HCT116 (cell line): ENCODE results near the gene MAMSTR. TPM values are rescaled to one million over a fixed set of nuclear protein-coding genes. Genes with fewer than 3 reads are reported as not detected.
"Not testable (repeated sequence)": the region's sequence is repeated elsewhere in the genome, so short reads cannot be mapped to it uniquely, and the experiment has no call there.

Experiments used
- ATAC-seq: fragments of 200-7000 bp; cut with Tn5 transposase; 2 replicates; pipeline ENCODE4 v1.9.1; 2020; ENCODE audit warnings: mild to moderate bottlenecking, moderate library complexity
- BruUV-seq: library from RNA; stranded (reverse); fragments of 400-500 nt; replicated peaks from 2 replicates; lab custom pipeline; 2021; lab: Mats Ljungman, UMichigan
- CTCF ChIA-PET: fragments of 300-600 bp; sonication (Branson Sonifier 250); formaldehyde crosslinking; loops from one replicate; lab custom pipeline; 2021; ENCODE audit warnings: antibody characterized with exemption; lab: Charles Lee
- POLR2A ChIA-PET: fragments of 300-600, 350-600 bp; sonication (Branson Sonifier 250); formaldehyde crosslinking; loops from one replicate; lab custom pipeline; 2021; ENCODE audit warnings: antibody characterized with exemption; lab: Charles Lee
- RAD21 ChIA-PET, 2 experiments: fragments of 300-600 bp; sonication (Branson Sonifier 250); formaldehyde crosslinking; loops; one replicate each; lab custom pipeline; 2023; ENCODE audit warnings: low total read pairs in 2 of 2; ENCODE audit not compliant: uncharacterized antibody in 2 of 2, unreplicated experiment in 2 of 2, low non-redundant PET in 1 of 2; lab: Charles Lee
- DNase-seq: peaks from one replicate; pipeline ENCODE4 v3.0.0-alpha.2; 2010; ENCODE audit warnings: low read depth, low spot score
- H2AFZ ChIP-seq: fragments of 200-600 bp; shearing (Covaris generic), sonication (generic); 2 replicates; pipeline ENCODE4 v1.6.1; 2017; ENCODE audit warnings: low read depth, mixed run types, mixed read lengths, antibody characterized with exemption, low read length; ENCODE audit not compliant: poor library complexity, severe bottlenecking
- H3K27ac ChIP-seq: 2 replicates; pipeline ENCODE4 v1.5.1; 2012; ENCODE audit warnings: low read depth, low read length
- H3K27me3 ChIP-seq: fragments of 200-600 bp; sonication (generic); 2 replicates; pipeline ENCODE4 v1.6.1; 2016; ENCODE audit warnings: mixed run types, low read length, mixed read lengths; ENCODE audit not compliant: insufficient read depth
- H3K36me3 ChIP-seq, 2 experiments: fragments of 200-500 bp in 1 of 2; fragments of 200-600 bp in 1 of 2; sonication (Bioruptor generic) in 1 of 2; sonication (generic) in 1 of 2; 2 replicates each; pipeline versions ENCODE4 v1.5.1 to v1.6.1; 2014 to 2016; ENCODE audit warnings: low read length in 2 of 2, inconsistent platforms in 1 of 2, mixed read lengths in 1 of 2, mixed run types in 1 of 2; ENCODE audit not compliant: insufficient read depth in 2 of 2, control insufficient read depth in 1 of 2
- H3K4me1 ChIP-seq, 2 experiments: fragments of 200-600 bp in 1 of 2; sonication (generic) in 1 of 2; 2 replicates each; pipeline versions ENCODE4 v1.5.1 to v1.6.1; 2012 to 2017; ENCODE audit warnings: low read length in 2 of 2, inconsistent platforms in 1 of 2, mild to moderate bottlenecking in 1 of 2, mixed read lengths in 1 of 2, mixed run types in 1 of 2, moderate library complexity in 1 of 2; ENCODE audit not compliant: insufficient read depth in 2 of 2, control insufficient read depth in 1 of 2
- H3K4me2 ChIP-seq: fragments of 200-600 bp; sonication (generic); 2 replicates; pipeline ENCODE4 v1.6.1; 2017; ENCODE audit warnings: mixed run types, low read length, mixed read lengths
- H3K4me3 ChIP-seq, 2 experiments: fragments of 200-600 bp in 1 of 2; sonication (generic) in 1 of 2; replicated peaks in 1 of 2; 2 replicates each; pipeline ENCODE4 v1.5.1; 2011 to 2016; ENCODE audit warnings: low read length in 2 of 2, control low read depth in 1 of 2, low read depth in 1 of 2, mild to moderate bottlenecking in 1 of 2, mixed read lengths in 1 of 2, mixed run types in 1 of 2
- H3K79me2 ChIP-seq: fragments of 200-600 bp; sonication (generic); 2 replicates; pipeline ENCODE4 v1.6.1; 2017; ENCODE audit warnings: mild to moderate bottlenecking, mixed run types, low read length, moderate library complexity, mixed read lengths; ENCODE audit not compliant: insufficient read depth
- H3K9ac ChIP-seq: fragments of 200-600 bp; sonication (generic); 2 replicates; pipeline ENCODE4 v1.6.1; 2016; ENCODE audit warnings: low read length, mixed read lengths
- H3K9me2 ChIP-seq: fragments of 200-600 bp; sonication (generic), shearing (Covaris generic); 2 replicates; pipeline ENCODE4 v1.6.1; 2017; ENCODE audit warnings: mixed run types, mild to moderate bottlenecking, moderate library complexity; ENCODE audit not compliant: insufficient read depth
- H3K9me3 ChIP-seq, 2 experiments: fragments of 200-500 bp in 1 of 2; fragments of 200-600 bp in 1 of 2; sonication (Bioruptor generic) in 1 of 2; sonication (generic) in 1 of 2; 2 replicates each; pipeline ENCODE4 v1.6.1; 2014 to 2017; ENCODE audit warnings: low read length in 2 of 2, mixed read lengths in 2 of 2, inconsistent platforms in 1 of 2, low read depth in 1 of 2, mild to moderate bottlenecking in 1 of 2, mixed run types in 1 of 2, moderate library complexity in 1 of 2; ENCODE audit not compliant: control insufficient read depth in 1 of 2, insufficient read depth in 1 of 2
- H4K20me1 ChIP-seq: fragments of 200-600 bp; sonication (generic), shearing (Covaris generic); 2 replicates; pipeline ENCODE4 v1.6.1; 2017; ENCODE audit warnings: mixed run types, mild to moderate bottlenecking, moderate library complexity; ENCODE audit not compliant: insufficient read depth
- CBX3 ChIP-seq: IDR thresholded peaks from 2 replicates; pipeline ENCODE4 v1.6.1; 2012; ENCODE audit warnings: low read depth
- CEBPB ChIP-seq: IDR thresholded peaks from 2 replicates; pipeline ENCODE4 v1.6.1; 2012; ENCODE audit warnings: low read depth
- EGR1 ChIP-seq: IDR thresholded peaks from 2 replicates; pipeline ENCODE4 v1.6.1; 2012; ENCODE audit warnings: low read depth
- EZH2 ChIP-seq: fragments of 200-600 bp; sonication (generic); IDR thresholded peaks from 2 replicates; pipeline ENCODE4 v1.6.1; 2017; ENCODE audit warnings: antibody characterized with exemption, mixed run types
- FOSL1 ChIP-seq: IDR thresholded peaks from 2 replicates; pipeline ENCODE4 v1.6.1; 2012; ENCODE audit warnings: low read depth
- POLR2A ChIP-seq: IDR thresholded peaks from 2 replicates; pipeline ENCODE4 v1.7.0; 2011; ENCODE audit warnings: borderline replicate concordance; ENCODE audit not compliant: insufficient read depth, insufficient read length; ENCODE audit errors: extremely low read depth
- RAD21 ChIP-seq: IDR thresholded peaks from 2 replicates; pipeline ENCODE4 v1.6.1; 2012; ENCODE audit warnings: low read depth, mild to moderate bottlenecking
- SIN3A ChIP-seq: IDR thresholded peaks from 2 replicates; pipeline ENCODE4 v1.6.1; 2012; ENCODE audit warnings: low read depth
- TCF7L2 ChIP-seq: IDR thresholded peaks from 2 replicates; pipeline ENCODE4 v1.7.0; 2011; ENCODE audit warnings: borderline replicate concordance, inconsistent platforms; ENCODE audit not compliant: insufficient read depth, insufficient read length; ENCODE audit errors: extremely low read depth
- YY1 ChIP-seq: IDR thresholded peaks from 2 replicates; pipeline ENCODE4 v1.6.1; 2011; ENCODE audit warnings: low read length, low read depth, moderate library complexity, mild to moderate bottlenecking; ENCODE audit not compliant: insufficient replicate concordance; ENCODE audit errors: extremely low read depth
- intact Hi-C: fragments of 100-400 bp; cut with micrococcal nuclease; formaldehyde crosslinking; loops from 2 replicates; pipeline ENCODE4 v1.10.0; 2022
- total RNA-seq: library from RNA; stranded (reverse); gene quantifications from one replicate; pipeline ENCODE4 v1.2.1, GENCODE V29; 2021; ENCODE audit not compliant: unreplicated experiment
- TF ChIP-seq, protein P1 (sequence below): IDR thresholded peaks from 2 replicates; pipeline ENCODE4 v1.6.1; 2012; ENCODE audit warnings: low read depth
- TF ChIP-seq, protein P2 (sequence below): IDR thresholded peaks from 2 replicates; pipeline ENCODE4 v1.6.1; 2012
- TF ChIP-seq, protein P3 (sequence below): IDR thresholded peaks from 2 replicates; pipeline ENCODE4 v1.6.1; 2011; ENCODE audit warnings: mild to moderate bottlenecking, low read length, moderate library complexity; ENCODE audit not compliant: insufficient replicate concordance; ENCODE audit errors: extremely low read depth

MAMSTR gene
- total RNA-seq, 1 experiment from 2014 or later, result 1.3 TPM

DNA sequence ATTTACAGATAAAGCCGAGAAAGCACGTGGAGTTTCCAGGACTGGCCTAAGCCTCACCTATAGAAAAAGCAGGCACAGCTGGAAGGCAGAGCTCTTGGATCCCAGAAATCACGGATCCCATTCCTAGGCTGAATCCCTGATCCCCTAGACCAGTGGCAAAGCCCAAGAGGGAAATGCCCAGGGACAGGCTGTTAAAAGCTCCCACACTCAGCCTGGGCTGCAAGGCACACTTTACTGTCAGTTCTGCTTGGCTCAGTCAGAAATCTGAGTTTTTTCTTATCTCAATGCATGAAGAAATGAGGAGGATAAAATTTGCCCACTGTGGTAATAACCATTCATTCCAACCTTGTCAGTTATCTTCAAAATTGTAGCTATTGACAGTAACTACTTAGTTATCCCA, 31.7 kb downstream of the MAMSTR start:
- intact Hi-C loops, result no loop called here
- no peak for DNase-seq

DNA sequence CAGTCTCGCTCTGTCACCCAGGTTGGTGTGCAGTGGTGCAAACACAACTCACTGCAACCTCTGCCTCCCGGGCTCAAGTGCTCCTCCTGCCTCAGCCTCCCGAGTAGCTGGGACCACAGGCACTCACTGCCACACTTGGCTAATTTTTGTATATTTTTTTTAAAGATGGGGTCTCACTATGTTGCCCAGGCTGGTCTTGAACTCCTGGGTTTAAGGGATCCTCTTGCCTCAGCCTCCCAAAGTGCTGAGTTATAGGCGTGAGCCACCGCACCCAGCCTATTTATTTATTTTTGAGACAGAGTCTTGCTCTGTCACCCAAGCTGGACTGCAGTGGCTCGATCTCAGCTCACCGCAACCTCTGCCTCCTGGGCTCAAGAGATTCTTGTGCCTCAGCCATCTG, 32.9 kb downstream of the MAMSTR start:
- ATAC-seq, H3K4me2 ChIP-seq, H2AFZ ChIP-seq, H4K20me1 ChIP-seq, H3K27ac ChIP-seq, H3K9me3 ChIP-seq, H3K9ac ChIP-seq, intact Hi-C loops, H3K36me3 ChIP-seq, H3K79me2 ChIP-seq, DNase-seq, H3K4me3 ChIP-seq, BruUV-seq, H3K27me3 ChIP-seq, POLR2A ChIA-PET, H3K9me2 ChIP-seq: not testable (repeated sequence)
- CTCF ChIA-PET, result interaction anchor here (1.0 kb wide), 1 partner anchor 41 kb away, joined by 3 read pairs; the partner anchor contains the start of gene CA11
- RAD21 ChIA-PET, result interaction anchor here in 1 of 2 experiments (0.7 kb wide), 1 partner anchor 109 kb away, joined by 3 read pairs; no protein-coding TSS in a partner anchor
- peaks cover 21 to 24% of the 10 kb centered on the region in 2 experiments for H3K4me1 ChIP-seq

More for the DNA sequence above, 31.7 kb downstream of the MAMSTR start:
- no peaks in the 10 kb centered on the region for H3K9me3 ChIP-seq
- H3K9ac ChIP-seq, result no peak overlapping the region
- H3K4me3 ChIP-seq, result no peak overlapping the region
- RAD21 ChIA-PET, result no interaction called here
- TF ChIP-seq, protein P1, sequence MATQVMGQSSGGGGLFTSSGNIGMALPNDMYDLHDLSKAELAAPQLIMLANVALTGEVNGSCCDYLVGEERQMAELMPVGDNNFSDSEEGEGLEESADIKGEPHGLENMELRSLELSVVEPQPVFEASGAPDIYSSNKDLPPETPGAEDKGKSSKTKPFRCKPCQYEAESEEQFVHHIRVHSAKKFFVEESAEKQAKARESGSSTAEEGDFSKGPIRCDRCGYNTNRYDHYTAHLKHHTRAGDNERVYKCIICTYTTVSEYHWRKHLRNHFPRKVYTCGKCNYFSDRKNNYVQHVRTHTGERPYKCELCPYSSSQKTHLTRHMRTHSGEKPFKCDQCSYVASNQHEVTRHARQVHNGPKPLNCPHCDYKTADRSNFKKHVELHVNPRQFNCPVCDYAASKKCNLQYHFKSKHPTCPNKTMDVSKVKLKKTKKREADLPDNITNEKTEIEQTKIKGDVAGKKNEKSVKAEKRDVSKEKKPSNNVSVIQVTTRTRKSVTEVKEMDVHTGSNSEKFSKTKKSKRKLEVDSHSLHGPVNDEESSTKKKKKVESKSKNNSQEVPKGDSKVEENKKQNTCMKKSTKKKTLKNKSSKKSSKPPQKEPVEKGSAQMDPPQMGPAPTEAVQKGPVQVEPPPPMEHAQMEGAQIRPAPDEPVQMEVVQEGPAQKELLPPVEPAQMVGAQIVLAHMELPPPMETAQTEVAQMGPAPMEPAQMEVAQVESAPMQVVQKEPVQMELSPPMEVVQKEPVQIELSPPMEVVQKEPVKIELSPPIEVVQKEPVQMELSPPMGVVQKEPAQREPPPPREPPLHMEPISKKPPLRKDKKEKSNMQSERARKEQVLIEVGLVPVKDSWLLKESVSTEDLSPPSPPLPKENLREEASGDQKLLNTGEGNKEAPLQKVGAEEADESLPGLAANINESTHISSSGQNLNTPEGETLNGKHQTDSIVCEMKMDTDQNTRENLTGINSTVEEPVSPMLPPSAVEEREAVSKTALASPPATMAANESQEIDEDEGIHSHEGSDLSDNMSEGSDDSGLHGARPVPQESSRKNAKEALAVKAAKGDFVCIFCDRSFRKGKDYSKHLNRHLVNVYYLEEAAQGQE, result no peak
- TF ChIP-seq SIN3A (no peak), EZH2 (no peak), CEBPB (no peak), TCF7L2 (no peak), EGR1 (no peak), RAD21 (no peak), FOSL1 (no peak), CBX3 (no peak), YY1 (no peak), POLR2A (no peak)
- TF ChIP-seq, protein P2, sequence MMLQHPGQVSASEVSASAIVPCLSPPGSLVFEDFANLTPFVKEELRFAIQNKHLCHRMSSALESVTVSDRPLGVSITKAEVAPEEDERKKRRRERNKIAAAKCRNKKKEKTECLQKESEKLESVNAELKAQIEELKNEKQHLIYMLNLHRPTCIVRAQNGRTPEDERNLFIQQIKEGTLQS, result no peak
- TF ChIP-seq, protein P3, sequence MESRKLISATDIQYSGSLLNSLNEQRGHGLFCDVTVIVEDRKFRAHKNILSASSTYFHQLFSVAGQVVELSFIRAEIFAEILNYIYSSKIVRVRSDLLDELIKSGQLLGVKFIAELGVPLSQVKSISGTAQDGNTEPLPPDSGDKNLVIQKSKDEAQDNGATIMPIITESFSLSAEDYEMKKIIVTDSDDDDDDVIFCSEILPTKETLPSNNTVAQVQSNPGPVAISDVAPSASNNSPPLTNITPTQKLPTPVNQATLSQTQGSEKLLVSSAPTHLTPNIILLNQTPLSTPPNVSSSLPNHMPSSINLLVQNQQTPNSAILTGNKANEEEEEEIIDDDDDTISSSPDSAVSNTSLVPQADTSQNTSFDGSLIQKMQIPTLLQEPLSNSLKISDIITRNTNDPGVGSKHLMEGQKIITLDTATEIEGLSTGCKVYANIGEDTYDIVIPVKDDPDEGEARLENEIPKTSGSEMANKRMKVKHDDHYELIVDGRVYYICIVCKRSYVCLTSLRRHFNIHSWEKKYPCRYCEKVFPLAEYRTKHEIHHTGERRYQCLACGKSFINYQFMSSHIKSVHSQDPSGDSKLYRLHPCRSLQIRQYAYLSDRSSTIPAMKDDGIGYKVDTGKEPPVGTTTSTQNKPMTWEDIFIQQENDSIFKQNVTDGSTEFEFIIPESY, result no peak
- TF ChIP-seq, all 23 proteins: peak for 0
- Histone ChIP-seq H3K27ac (no peak overlapping the region), H3K27me3 (no peaks in the 10 kb centered on the region), H3K9me2 (no peaks in the 10 kb centered on the region), H2AFZ (no peak overlapping the region), H4K20me1 (no peaks in the 10 kb centered on the region), H3K4me1 (peaks cover 21 to 24% of the 10 kb centered on the region in 2 experiments), H3K79me2 (no peaks in the 10 kb centered on the region), H3K36me3 (no peaks in the 10 kb centered on the region), H3K4me2 (no peak overlapping the region)
- no peak for ATAC-seq
- ChIA-PET POLR2A (no interaction called here), CTCF (no interaction called here)
- no TSS peak for BruUV-seq
